ENCODE measurements around the gene GOLGB1.

- TF ChIP-seq, protein P1, sequence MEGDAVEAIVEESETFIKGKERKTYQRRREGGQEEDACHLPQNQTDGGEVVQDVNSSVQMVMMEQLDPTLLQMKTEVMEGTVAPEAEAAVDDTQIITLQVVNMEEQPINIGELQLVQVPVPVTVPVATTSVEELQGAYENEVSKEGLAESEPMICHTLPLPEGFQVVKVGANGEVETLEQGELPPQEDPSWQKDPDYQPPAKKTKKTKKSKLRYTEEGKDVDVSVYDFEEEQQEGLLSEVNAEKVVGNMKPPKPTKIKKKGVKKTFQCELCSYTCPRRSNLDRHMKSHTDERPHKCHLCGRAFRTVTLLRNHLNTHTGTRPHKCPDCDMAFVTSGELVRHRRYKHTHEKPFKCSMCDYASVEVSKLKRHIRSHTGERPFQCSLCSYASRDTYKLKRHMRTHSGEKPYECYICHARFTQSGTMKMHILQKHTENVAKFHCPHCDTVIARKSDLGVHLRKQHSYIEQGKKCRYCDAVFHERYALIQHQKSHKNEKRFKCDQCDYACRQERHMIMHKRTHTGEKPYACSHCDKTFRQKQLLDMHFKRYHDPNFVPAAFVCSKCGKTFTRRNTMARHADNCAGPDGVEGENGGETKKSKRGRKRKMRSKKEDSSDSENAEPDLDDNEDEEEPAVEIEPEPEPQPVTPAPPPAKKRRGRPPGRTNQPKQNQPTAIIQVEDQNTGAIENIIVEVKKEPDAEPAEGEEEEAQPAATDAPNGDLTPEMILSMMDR (IDR thresholded peaks at IDR 0.05; ENCODE audit: low read depth, low read length): no peak
- TF ChIP-seq EZH2phosphoT487 (IDR thresholded peaks at IDR 0.05; ENCODE audit: low read depth): no peak
Observed at GRCh38 chr3:121749276-121750086, at the start of gene GOLGB1.
